H9 (cell line): ENCODE results near the gene GCNA. TPM values are rescaled to one million over a fixed set of nuclear protein-coding genes. Genes with fewer than 3 reads are reported as not detected.

Source experiments
- DNase-seq: peaks from one replicate; pipeline ENCODE4 v3.0.0-alpha.2; 2017
- H2AFZ ChIP-seq: one replicate; pipeline ENCODE4 v1.6.1; 2013; ENCODE audit warnings: mild to moderate bottlenecking, low read length, control low read depth, moderate library complexity
- H2AK5ac ChIP-seq: 2 replicates; pipeline ENCODE4 v1.6.1; 2013; ENCODE audit warnings: low read length, control low read depth, mixed read lengths; ENCODE audit not compliant: insufficient read length
- H2BK120ac ChIP-seq: one replicate; pipeline ENCODE4 v1.6.1; 2013; ENCODE audit warnings: low read depth, mild to moderate bottlenecking, low read length, control low read depth, inconsistent platforms; ENCODE audit not compliant: poor library complexity, severe bottlenecking
- H2BK12ac ChIP-seq: 2 replicates; pipeline ENCODE4 v1.6.1; 2013; ENCODE audit warnings: low read length, control low read depth, mixed read lengths, low read depth; ENCODE audit not compliant: insufficient read length
- H2BK15ac ChIP-seq: 2 replicates; pipeline ENCODE4 v1.6.1; 2013; ENCODE audit warnings: low read depth, low read length, control low read depth
- H2BK20ac ChIP-seq: one replicate; pipeline ENCODE4 v1.6.1; 2013; ENCODE audit warnings: low read depth, mild to moderate bottlenecking, low read length, control low read depth, inconsistent platforms; ENCODE audit not compliant: poor library complexity, severe bottlenecking
- H2BK5ac ChIP-seq: 2 replicates; pipeline ENCODE4 v1.6.1; 2013; ENCODE audit warnings: low read length, control low read depth, mixed read lengths; ENCODE audit not compliant: insufficient read length
- H3K14ac ChIP-seq: 2 replicates; pipeline ENCODE4 v1.6.1; 2013; ENCODE audit warnings: low read length, control low read depth; ENCODE audit not compliant: insufficient read depth
- H3K18ac ChIP-seq: 2 replicates; pipeline ENCODE4 v1.6.1; 2013; ENCODE audit warnings: low read depth, mild to moderate bottlenecking, mixed read lengths, low read length, control low read depth; ENCODE audit not compliant: insufficient read length
- H3K23ac ChIP-seq: 2 replicates; pipeline ENCODE4 v1.6.1; 2013; ENCODE audit warnings: low read length, control low read depth, mixed read lengths, low read depth; ENCODE audit not compliant: insufficient read length
- H3K23me2 ChIP-seq: 2 replicates; pipeline ENCODE4 v1.6.1; 2013; ENCODE audit warnings: low read depth, mild to moderate bottlenecking, mixed read lengths, low read length, control low read depth; ENCODE audit not compliant: insufficient read length, poor library complexity, severe bottlenecking
- H3K27ac ChIP-seq: 2 replicates; pipeline ENCODE4 v1.5.1; 2013; ENCODE audit warnings: low read length, control low read depth, mixed read lengths, low read depth; ENCODE audit not compliant: insufficient read length
- H3K27me3 ChIP-seq: 2 replicates; pipeline ENCODE4 v1.6.1; 2013; ENCODE audit warnings: low read length, control low read depth, inconsistent platforms; ENCODE audit not compliant: insufficient read depth
- H3K4ac ChIP-seq: 2 replicates; pipeline ENCODE4 v1.6.1; 2013; ENCODE audit warnings: low read depth, mild to moderate bottlenecking, control low read depth, inconsistent platforms, low read length, moderate library complexity
- H3K4me1 ChIP-seq: 2 replicates; pipeline ENCODE4 v1.6.1; 2013; ENCODE audit warnings: low read length, control low read depth, inconsistent platforms; ENCODE audit not compliant: insufficient read depth
- H3K4me2 ChIP-seq: 2 replicates; pipeline ENCODE4 v1.6.1; 2013; ENCODE audit warnings: low read length, control low read depth, mixed read lengths; ENCODE audit not compliant: insufficient read length, insufficient read depth
- H3K56ac ChIP-seq: 2 replicates; pipeline ENCODE4 v1.6.1; 2013; ENCODE audit warnings: low read depth, mild to moderate bottlenecking, mixed read lengths, low read length, control low read depth; ENCODE audit not compliant: insufficient read length
- H3K79me1 ChIP-seq: 2 replicates; pipeline ENCODE4 v1.6.1; 2013; ENCODE audit warnings: low read depth, mild to moderate bottlenecking, moderate library complexity, low read length, control low read depth, inconsistent platforms; ENCODE audit not compliant: insufficient read depth, poor library complexity, severe bottlenecking
- H3K79me2 ChIP-seq: 2 replicates; pipeline ENCODE4 v1.6.1; 2013; ENCODE audit warnings: low read length, control low read depth, inconsistent platforms; ENCODE audit not compliant: insufficient read depth
- H3K9ac ChIP-seq: 2 replicates; pipeline ENCODE4 v1.6.1; 2013; ENCODE audit warnings: low read length, control low read depth, mixed read lengths; ENCODE audit not compliant: insufficient read length; ENCODE audit errors: extremely low read depth
- H3K9me3 ChIP-seq: one replicate; pipeline ENCODE4 v1.6.1; 2013; ENCODE audit warnings: low read depth, low read length, inconsistent platforms; ENCODE audit not compliant: control insufficient read depth
- H3T11ph ChIP-seq: one replicate; pipeline ENCODE4 v1.6.1; 2013; ENCODE audit warnings: mild to moderate bottlenecking, low read length, control low read depth, inconsistent platforms
- H4K20me1 ChIP-seq: one replicate; pipeline ENCODE4 v1.6.1; 2013; ENCODE audit not compliant: control insufficient read depth, insufficient read length, insufficient read depth
- H4K5ac ChIP-seq: 2 replicates; pipeline ENCODE4 v1.6.1; 2013; ENCODE audit warnings: low read depth, mild to moderate bottlenecking, mixed read lengths, low read length, control low read depth; ENCODE audit not compliant: insufficient read length
- H4K8ac ChIP-seq: replicated peaks from 2 replicates; pipeline ENCODE4 v1.6.1; 2013; ENCODE audit warnings: low read length, control low read depth, mixed read lengths, low read depth; ENCODE audit not compliant: insufficient read length
- H4K91ac ChIP-seq: 2 replicates; pipeline ENCODE4 v1.6.1; 2013; ENCODE audit warnings: low read depth, mild to moderate bottlenecking, moderate library complexity, mixed read lengths, low read length, control low read depth; ENCODE audit not compliant: insufficient read length
- H3K27ac Mint-ChIP-seq, 3 experiments: 2 replicates in 2 of 3; 3 replicates in 1 of 3; pipeline ENCODE4 v1.8.0; 2020 to 2021; ENCODE audit warnings: mixed read lengths in 3 of 3, mild to moderate bottlenecking in 1 of 3, moderate library complexity in 1 of 3
- H3K27me3 Mint-ChIP-seq: 2 replicates; pipeline ENCODE4 v1.8.0; 2021; ENCODE audit warnings: low read depth, mild to moderate bottlenecking, moderate library complexity, mixed read lengths
- H3K36me3 Mint-ChIP-seq, 3 experiments: 2 replicates in 2 of 3; 3 replicates in 1 of 3; pipeline ENCODE4 v1.8.0; 2020 to 2021; ENCODE audit warnings: low read depth in 3 of 3, mixed read lengths in 3 of 3; ENCODE audit not compliant: insufficient read depth in 1 of 3
- H3K4me1 Mint-ChIP-seq, 2 experiments: 2 replicates each; pipeline ENCODE4 v1.8.0; 2020; ENCODE audit warnings: mixed read lengths in 2 of 2
- H3K4me3 Mint-ChIP-seq, 2 experiments: 2 replicates in 1 of 2; 3 replicates in 1 of 2; pipeline ENCODE4 v1.8.0; 2020 to 2021; ENCODE audit warnings: mild to moderate bottlenecking in 2 of 2, mixed read lengths in 2 of 2, moderate library complexity in 1 of 2
- H3K9me3 Mint-ChIP-seq, 2 experiments: 2 replicates in 1 of 2; 3 replicates in 1 of 2; pipeline ENCODE4 v1.8.0; 2020; ENCODE audit warnings: mild to moderate bottlenecking in 2 of 2, mixed read lengths in 2 of 2, moderate library complexity in 1 of 2
- CTCF ChIP-seq: fragments of 200-600 bp; sonication (generic); conservative IDR thresholded peaks from 3 replicates; pipeline ENCODE4 v1.8.0; 2021; ENCODE audit warnings: antibody characterized with exemption, mild to moderate bottlenecking
- WGBS: extraction: QIAGEN DNeasy Blood & Tissue Kit; methylation state at CpG from one replicate; pipeline ENCODE4 v1.1.7; 2013; ENCODE audit warnings: missing lambda C conversion rate, low lambda C conversion rate, mixed read lengths; ENCODE audit not compliant: insufficient read length; ENCODE audit errors: extremely low coverage; 5-methylcytosine and 5-hydroxymethylcytosine counted together
- total RNA-seq: library from RNA; stranded (reverse); gene quantifications from 2 replicates; pipeline ENCODE4 v1.2.1, GENCODE V29; 2021

Gene GCNA
- total RNA-seq, 1 experiment from 2014 or later = 0.96 TPM

- H2BK20ac ChIP-seq = no peak overlapping the region
- H2BK15ac ChIP-seq = no peak overlapping the region
- H3K18ac ChIP-seq = no peak overlapping the region
- no peak overlapping the region for H3K14ac ChIP-seq
- peaks cover 68% of the 10 kb centered on the region for H3K9me3 ChIP-seq
- no peak overlapping the region for H4K8ac ChIP-seq
- H2BK120ac ChIP-seq = no peak overlapping the region
- no peaks in the 10 kb centered on the region for H3K79me2 ChIP-seq
- no peaks in the 10 kb centered on the region for H3K27me3 ChIP-seq
- H3K27ac ChIP-seq = no peak overlapping the region
- H3K79me1 ChIP-seq = no peaks in the 10 kb centered on the region
- H2AK5ac ChIP-seq = no peak overlapping the region
- no peak overlapping the region for H2BK5ac ChIP-seq
- TF ChIP-seq CTCF = no peak
- H3K27me3 Mint-ChIP-seq = no peaks in the 10 kb centered on the region
- no peak overlapping the region for H3K27ac Mint-ChIP-seq
- H3K4me2 ChIP-seq = no peak overlapping the region
- H3K4ac ChIP-seq = no peak overlapping the region
- H2AFZ ChIP-seq = no peak overlapping the region
- no peak overlapping the region for H4K5ac ChIP-seq
- H4K20me1 ChIP-seq = no peaks in the 10 kb centered on the region
- H3K56ac ChIP-seq = no peak overlapping the region
- H3K23me2 ChIP-seq = no peaks in the 10 kb centered on the region
- H3K9ac ChIP-seq = no peak overlapping the region
- no peak overlapping the region for H3K4me3 Mint-ChIP-seq
- H3K4me1 ChIP-seq = no peaks in the 10 kb centered on the region
- H3K23ac ChIP-seq = no peak overlapping the region
- no peak overlapping the region for H2BK12ac ChIP-seq
- no peaks in the 10 kb centered on the region for H3K4me1 Mint-ChIP-seq
- peaks cover 19 to 48% (median 28%) of the 10 kb centered on the region in 3 experiments; a peak in 6 of 7 replicates for H3K36me3 Mint-ChIP-seq
- no peak overlapping the region for H4K91ac ChIP-seq
- H3T11ph ChIP-seq = no peak overlapping the region
- H3K9me3 Mint-ChIP-seq = peaks cover 71 to 78% of the 10 kb centered on the region in 2 experiments
- no CpG with 5 or more reads among the region's 8 CpGs for WGBS
- DNase-seq = no peak
Measured at GRCh38 chrX:71612256-71612655, 34.0 kb downstream of the GCNA start.
